Measurements from ENCODE around the gene EIPR1.

- TF ChIP-seq CSRNP3 (CRISPR knock-in tag; IDR thresholded peaks at IDR 0.05) (no peak), POU6F1 (CRISPR knock-in tag; IDR thresholded peaks at IDR 0.05; ENCODE audit: borderline replicate concordance, low read depth) (no peak), ZFP3 (CRISPR knock-in tag; IDR thresholded peaks at IDR 0.05) (no peak), CREB5 (CRISPR knock-in tag; IDR thresholded peaks at IDR 0.05; ENCODE audit: low read depth) (no peak), PATZ1 (CRISPR knock-in tag; IDR thresholded peaks at IDR 0.05; ENCODE audit: borderline replicate concordance) (no peak), ESRRG (CRISPR knock-in tag; IDR thresholded peaks at IDR 0.05) (no peak), BACH2 (CRISPR knock-in tag; IDR thresholded peaks at IDR 0.05; ENCODE audit: borderline replicate concordance) (no peak), CSDC2 (CRISPR knock-in tag; IDR thresholded peaks at IDR 0.05) (no peak), TSHZ2 (CRISPR knock-in tag; IDR thresholded peaks at IDR 0.05) (no peak), ZFP30 (CRISPR knock-in tag; IDR thresholded peaks at IDR 0.05) (no peak), ARNTL (CRISPR knock-in tag; IDR thresholded peaks at IDR 0.05; ENCODE audit: borderline replicate concordance, low read depth) (no peak), ISL1 (CRISPR knock-in tag; IDR thresholded peaks at IDR 0.05) (no peak), RARB (CRISPR knock-in tag; IDR thresholded peaks at IDR 0.05) (no peak), ZNF70 (CRISPR knock-in tag; IDR thresholded peaks at IDR 0.05) (no peak)
Observed at GRCh38 chr2:3399829-3400228, 22.2 kb upstream of the EIPR1 start.
